IPS-15b (cell line): ENCODE results near the gene POLN.

ENCODE experiments used
- H3K27me3 ChIP-seq: one replicate; pipeline ENCODE4 v1.6.1; 2013; ENCODE audit warnings: low read length; ENCODE audit not compliant: control insufficient read depth, insufficient read depth
- H3K36me3 ChIP-seq: one replicate; pipeline ENCODE4 v1.6.1; 2013; ENCODE audit warnings: low read length; ENCODE audit not compliant: control insufficient read depth, insufficient read depth
- H3K4me1 ChIP-seq: one replicate; pipeline ENCODE4 v1.6.1; 2013; ENCODE audit warnings: mild to moderate bottlenecking, low read length; ENCODE audit not compliant: control insufficient read depth, insufficient read depth
- H3K4me3 ChIP-seq: one replicate; pipeline ENCODE4 v1.5.1; 2013; ENCODE audit warnings: low read depth, low read length
- H3K9ac ChIP-seq: one replicate; pipeline ENCODE4 v1.6.1; 2013; ENCODE audit warnings: low read depth, mild to moderate bottlenecking, low read length
- H3K9me3 ChIP-seq: one replicate; pipeline ENCODE4 v1.6.1; 2013; ENCODE audit warnings: mild to moderate bottlenecking, low read length; ENCODE audit not compliant: control insufficient read depth, insufficient read depth

Gene POLN

GRCh38 chr4:2266181-2266580 lies 24.3 kb upstream of the POLN start:
- Histone ChIP-seq H3K27me3 (no peaks in the 10 kb centered on the region), H3K9ac (no peak overlapping the region), H3K4me1 (no peaks in the 10 kb centered on the region)

GRCh38 chr4:2265113-2266110 lies 23.5 kb upstream of the POLN start:
- Histone ChIP-seq H3K4me3 (no peak overlapping the region), H3K27me3 (no peaks in the 10 kb centered on the region), H3K36me3 (no peaks in the 10 kb centered on the region), H3K9me3 (no peaks in the 10 kb centered on the region), H3K4me1 (no peaks in the 10 kb centered on the region), H3K9ac (no peak overlapping the region)

More at GRCh38 chr4:2266181-2266580, 24.3 kb upstream of the POLN start:
- Histone ChIP-seq H3K36me3 (no peaks in the 10 kb centered on the region), H3K4me3 (no peak overlapping the region), H3K9me3 (no peaks in the 10 kb centered on the region)

- H3K4me3 ChIP-seq = no peak overlapping the region
- no peaks in the 10 kb centered on the region for H3K9me3 ChIP-seq
- no peaks in the 10 kb centered on the region for H3K4me1 ChIP-seq
- H3K27me3 ChIP-seq = no peaks in the 10 kb centered on the region
- H3K9ac ChIP-seq = peak overlapping the region; percentile 24
- peaks cover 5% of the 10 kb centered on the region for H3K36me3 ChIP-seq
Measured at GRCh38 chr4:2264481-2265041, 22.6 kb upstream of the POLN start.

- no peaks in the 10 kb centered on the region for H3K27me3 ChIP-seq
- no peaks in the 10 kb centered on the region for H3K9me3 ChIP-seq
- peaks cover 5% of the 10 kb centered on the region for H3K36me3 ChIP-seq
- H3K4me3 ChIP-seq = no peak overlapping the region
- peak overlapping the region; percentile 24 for H3K9ac ChIP-seq
- no peaks in the 10 kb centered on the region for H3K4me1 ChIP-seq
Measured at GRCh38 chr4:2263926-2264321, 22.0 kb upstream of the POLN start.

GRCh38 chr4:2262944-2263250 lies 21.0 kb upstream of the POLN start:
- H3K27me3 ChIP-seq = no peaks in the 10 kb centered on the region
- H3K4me3 ChIP-seq = peak overlapping the region; percentile 58
- H3K4me1 ChIP-seq = no peaks in the 10 kb centered on the region
- H3K9me3 ChIP-seq = no peaks in the 10 kb centered on the region
- peaks cover 11% of the 10 kb centered on the region for H3K36me3 ChIP-seq
- H3K9ac ChIP-seq = no peak overlapping the region

- Histone ChIP-seq H3K27me3 (no peaks in the 10 kb centered on the region), H3K4me3 (peak overlapping the region; percentile 58), H3K4me1 (no peaks in the 10 kb centered on the region), H3K9ac (peak overlapping the region; percentile 60), H3K36me3 (peaks cover 11% of the 10 kb centered on the region), H3K9me3 (no peaks in the 10 kb centered on the region)
Measured at GRCh38 chr4:2262145-2262943, 20.4 kb upstream of the POLN start.

- Histone ChIP-seq H3K9me3 (no peaks in the 10 kb centered on the region), H3K4me3 (peak within 1 kb of the TSS; percentile 58), H3K4me1 (no peaks in the 10 kb centered on the region), H3K9ac (peak within 1 kb of the TSS; percentile 60), H3K27me3 (no peaks in the 10 kb centered on the region), H3K36me3 (peaks cover 11% of the 10 kb centered on the region)
Measured at GRCh38 chr4:2261853-2262144, 19.9 kb upstream of the POLN start, which contains the start of gene MXD4. Gene MXD4 (minus strand): TSS chr4:2262109. CDS start chr4:2261980, 129 bp downstream.

- Histone ChIP-seq H3K4me1 (no peaks in the 10 kb centered on the region), H3K36me3 (peaks cover 11% of the 10 kb centered on the region), H3K9me3 (no peaks in the 10 kb centered on the region), H3K27me3 (no peaks in the 10 kb centered on the region), H3K9ac (no peak overlapping the region), H3K4me3 (peak overlapping the region; percentile 48)
Measured at GRCh38 chr4:2261110-2261852, 19.4 kb upstream of the POLN start.

- Histone ChIP-seq H3K4me3 (peak overlapping the region; percentile 46), H3K9me3 (no peaks in the 10 kb centered on the region), H3K9ac (peak overlapping the region; percentile 24), H3K27me3 (no peaks in the 10 kb centered on the region), H3K4me1 (no peaks in the 10 kb centered on the region), H3K36me3 (peaks cover 11% of the 10 kb centered on the region)
Measured at GRCh38 chr4:2260344-2261109, 18.6 kb upstream of the POLN start.

GRCh38 chr4:2259541-2260343 lies 17.8 kb upstream of the POLN start:
- Histone ChIP-seq H3K4me1 (no peaks in the 10 kb centered on the region), H3K27me3 (no peaks in the 10 kb centered on the region), H3K36me3 (peaks cover 11% of the 10 kb centered on the region), H3K4me3 (no peak overlapping the region), H3K9me3 (no peaks in the 10 kb centered on the region), H3K9ac (peak overlapping the region; percentile 26)
